Measurements from ENCODE around the gene DALRD3.

GRCh38 chr3:48989126-48989795 lies 29.1 kb downstream of the DALRD3 start:
- TF ChIP-seq EZH2 (IDR thresholded peaks at IDR 0.05; ENCODE audit: insufficient read depth, poor library complexity, severe bottlenecking) (no peak), EZH2phosphoT487 (IDR thresholded peaks at IDR 0.05; ENCODE audit: insufficient read depth, low read depth) (no peak)

All from GM23248 (cell line).